MCF 10A (cell line): ENCODE data around the gene GBE1. TPM values are rescaled to one million over a fixed set of nuclear protein-coding genes. Genes with fewer than 3 reads are reported as not detected.

ENCODE experiments used
- BruUV-seq: library from RNA; stranded (reverse); fragments of 400-500 nt; replicated peaks from 2 replicates; lab custom pipeline; 2021; lab: Mats Ljungman, UMichigan
- CTCF ChIA-PET: fragments of 300-600 bp; sonication (Branson Sonifier 250); formaldehyde crosslinking; extraction: SDS; loops from one replicate; lab custom pipeline; 2021; ENCODE audit warnings: antibody characterized with exemption, inconsistent platforms; lab: Yijun Ruan, JAX
- POLR2A ChIA-PET: fragments of 300-600, 350-650 bp; sonication (Branson Sonifier 250); formaldehyde crosslinking; extraction: SDS; loops from one replicate; lab custom pipeline; 2020; ENCODE audit warnings: antibody characterized with exemption, inconsistent platforms; lab: Yijun Ruan, JAX
- DNase-seq: peaks from one replicate; pipeline ENCODE4 v3.0.0-alpha.2; 2018; ENCODE audit not compliant: unreplicated experiment
- H3K27ac Mint-ChIP-seq: one replicate; pipeline ENCODE4 v1.8.0; 2022; ENCODE audit warnings: mild to moderate bottlenecking, low read depth, mixed read lengths; ENCODE audit not compliant: unreplicated experiment
- H3K27me3 Mint-ChIP-seq: one replicate; pipeline ENCODE4 v1.8.0; 2022; ENCODE audit warnings: mixed read lengths; ENCODE audit not compliant: insufficient read depth, unreplicated experiment
- H3K36me3 Mint-ChIP-seq: one replicate; pipeline ENCODE4 v1.8.0; 2022; ENCODE audit warnings: mild to moderate bottlenecking, moderate library complexity, mixed read lengths; ENCODE audit not compliant: insufficient read depth, unreplicated experiment
- H3K4me1 Mint-ChIP-seq: one replicate; pipeline ENCODE4 v1.8.0; 2022; ENCODE audit warnings: mixed read lengths; ENCODE audit not compliant: insufficient read depth, unreplicated experiment
- H3K4me3 Mint-ChIP-seq: one replicate; pipeline ENCODE4 v1.8.0; 2022; ENCODE audit warnings: mild to moderate bottlenecking, moderate library complexity, mixed read lengths; ENCODE audit not compliant: unreplicated experiment
- H3K9me3 Mint-ChIP-seq: one replicate; pipeline ENCODE4 v1.8.0; 2022; ENCODE audit warnings: mixed read lengths; ENCODE audit not compliant: unreplicated experiment
- CTCF ChIP-seq: fragments of 200-600 bp; IDR thresholded peaks from one replicate; pipeline ENCODE4 v1.8.0; 2022; ENCODE audit warnings: antibody characterized with exemption, mild to moderate bottlenecking; ENCODE audit not compliant: unreplicated experiment
- intact Hi-C: fragments of 100-400 bp; cut with micrococcal nuclease; formaldehyde crosslinking; loops from 2 replicates; pipeline ENCODE4 v1.14.1; 2022
- total RNA-seq: library from RNA; stranded (reverse); gene quantifications from 2 replicates; pipeline ENCODE4 v1.2.3, GENCODE V29; 2022

GBE1 gene
- total RNA-seq, 1 experiment from 2014 or later, result 41.8 TPM

- no peaks in the 10 kb centered on the region for H3K36me3 Mint-ChIP-seq
- no peak for DNase-seq
- no peak overlapping the region for H3K27ac Mint-ChIP-seq
- TF ChIP-seq CTCF, result no peak
- ChIA-PET POLR2A (no interaction called here), CTCF (interaction anchor here (0.6 to 1.5 kb wide), 3 partner anchors 15 to 259 kb away, joined by 3 to 5 read pairs (median 5); no protein-coding TSS in a partner anchor)
- H3K9me3 Mint-ChIP-seq, result no peaks in the 10 kb centered on the region
- intact Hi-C loops, result no loop called here
- H3K4me3 Mint-ChIP-seq, result no peak overlapping the region
- no peaks in the 10 kb centered on the region for H3K4me1 Mint-ChIP-seq
- no TSS peak for BruUV-seq
- H3K27me3 Mint-ChIP-seq, result no peaks in the 10 kb centered on the region
Measured at GRCh38 chr3:81651139-81651538, 110.3 kb downstream of the GBE1 start.

GRCh38 chr3:81650187-81650586 is 111.3 kb downstream of the GBE1 start:
- H3K27ac Mint-ChIP-seq, result no peak overlapping the region
- no peaks in the 10 kb centered on the region for H3K27me3 Mint-ChIP-seq
- ChIA-PET CTCF (interaction anchor here (1.1 to 1.5 kb wide), 2 partner anchors 14 to 260 kb away, joined by 3 to 5 read pairs; no protein-coding TSS in a partner anchor), POLR2A (interaction anchor here (0.8 kb wide), 1 partner anchor 11 kb away, joined by 3 read pairs; no protein-coding TSS in a partner anchor)
- BruUV-seq, result no TSS peak
- no peak for TF ChIP-seq CTCF
- intact Hi-C loops, result no loop called here
- no peak overlapping the region for H3K4me3 Mint-ChIP-seq
- no peaks in the 10 kb centered on the region for H3K4me1 Mint-ChIP-seq
- no peaks in the 10 kb centered on the region for H3K9me3 Mint-ChIP-seq
- no peak for DNase-seq
- H3K36me3 Mint-ChIP-seq, result no peaks in the 10 kb centered on the region

GRCh38 chr3:81645248-81645647 is 116.2 kb downstream of the GBE1 start:
- intact Hi-C loops, result no loop called here
- ChIA-PET POLR2A (interaction anchor here (0.7 kb wide), 1 partner anchor 68 kb away, joined by 3 read pairs; no protein-coding TSS in a partner anchor), CTCF (interaction anchor here (0.6 to 1.1 kb wide), 6 partner anchors 14 to 600 kb away, joined by 3 to 6 read pairs (median 4); no protein-coding TSS in a partner anchor)
- Mint-ChIP-seq H3K4me1 (no peaks in the 10 kb centered on the region), H3K9me3 (no peaks in the 10 kb centered on the region), H3K4me3 (no peak overlapping the region), H3K27ac (no peak overlapping the region), H3K27me3 (no peaks in the 10 kb centered on the region), H3K36me3 (no peaks in the 10 kb centered on the region)
- DNase-seq, result no peak
- TF ChIP-seq CTCF, result no peak
- BruUV-seq, result no TSS peak

GRCh38 chr3:81643721-81644120 is 117.7 kb downstream of the GBE1 start:
- intact Hi-C loops, result loop anchor here (5.0 kb wide), 1 partner anchor 221 kb away; no protein-coding TSS in a partner anchor
- peak; percentile 17 for TF ChIP-seq CTCF
- BruUV-seq, result no TSS peak
- Mint-ChIP-seq H3K27me3 (no peaks in the 10 kb centered on the region), H3K9me3 (no peaks in the 10 kb centered on the region), H3K36me3 (no peaks in the 10 kb centered on the region), H3K27ac (no peak overlapping the region), H3K4me1 (no peaks in the 10 kb centered on the region), H3K4me3 (no peak overlapping the region)
- ChIA-PET POLR2A (no interaction called here), CTCF (interaction anchor here (0.6 to 1.7 kb wide), 7 partner anchors 9 to 489 kb away, joined by 3 to 10 read pairs (median 5); no protein-coding TSS in a partner anchor)
- DNase-seq, result peak; percentile 38
